Measurements from ENCODE around the gene ATG9B.

ATG9B gene

DNA sequence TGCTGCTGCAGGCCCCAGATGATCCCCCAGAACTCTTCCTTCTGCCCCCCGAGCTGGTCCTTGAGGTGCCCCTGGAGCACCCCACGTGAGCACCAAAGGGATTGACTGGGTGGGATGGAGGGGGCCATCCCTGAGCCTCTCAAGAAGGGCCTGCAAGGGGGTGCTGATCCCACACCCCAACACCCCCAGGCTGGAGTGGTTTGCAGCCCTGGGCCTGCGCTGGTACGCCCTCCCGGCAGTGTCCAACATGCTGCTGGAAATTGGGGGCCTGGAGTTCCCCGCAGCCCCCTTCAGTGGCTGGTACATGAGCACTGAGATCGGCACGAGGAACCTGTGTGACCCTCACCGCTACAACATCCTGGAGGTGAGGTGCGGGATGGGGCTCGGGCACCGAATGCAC is 25.3 kb downstream of the ATG9B start:
- no peaks in the 10 kb centered on the region for H3K36me3 Mint-ChIP-seq (ENCODE audit: low read depth)
- no peak overlapping the region for H3K4me3 Mint-ChIP-seq
- peaks cover 43% of the 10 kb centered on the region for H3K4me1 Mint-ChIP-seq (ENCODE audit: low read depth)
- H3K27me3 Mint-ChIP-seq = peaks cover 45% of the 10 kb centered on the region
- H3K9me3 Mint-ChIP-seq = no peaks in the 10 kb centered on the region
- H3K27ac Mint-ChIP-seq = no peak overlapping the region
- intact Hi-C loops (cut with micrococcal nuclease) = no loop called here

- no peaks in the 10 kb centered on the region for H3K36me3 Mint-ChIP-seq (ENCODE audit: low read depth)
- no peak overlapping the region for H3K4me3 Mint-ChIP-seq
- no peak overlapping the region for H3K27ac Mint-ChIP-seq
- H3K27me3 Mint-ChIP-seq = peaks cover 44% of the 10 kb centered on the region
- intact Hi-C loops (cut with micrococcal nuclease) = no loop called here
- H3K4me1 Mint-ChIP-seq (ENCODE audit: low read depth) = peaks cover 48% of the 10 kb centered on the region
- H3K9me3 Mint-ChIP-seq = no peaks in the 10 kb centered on the region
Measured at GRCh38 chr7:150998341-150998740, 26.0 kb downstream of the ATG9B start.

GRCh38 chr7:150997817-150998216 is 26.5 kb downstream of the ATG9B start:
- no peak overlapping the region for H3K4me3 Mint-ChIP-seq
- H3K4me1 Mint-ChIP-seq (ENCODE audit: low read depth) = peaks cover 48% of the 10 kb centered on the region
- H3K36me3 Mint-ChIP-seq (ENCODE audit: low read depth) = no peaks in the 10 kb centered on the region
- no peaks in the 10 kb centered on the region for H3K9me3 Mint-ChIP-seq
- intact Hi-C loops (cut with micrococcal nuclease) = no loop called here
- H3K27ac Mint-ChIP-seq = peak overlapping the region; percentile 53
- peaks cover 44% of the 10 kb centered on the region for H3K27me3 Mint-ChIP-seq

GRCh38 chr7:150997075-150997511 is 27.2 kb downstream of the ATG9B start:
- H3K4me1 Mint-ChIP-seq (ENCODE audit: low read depth) = peaks cover 48% of the 10 kb centered on the region
- H3K27ac Mint-ChIP-seq = peak overlapping the region; percentile 53
- H3K4me3 Mint-ChIP-seq = peak overlapping the region; percentile 50
- H3K27me3 Mint-ChIP-seq = peaks cover 45% of the 10 kb centered on the region
- H3K36me3 Mint-ChIP-seq (ENCODE audit: low read depth) = no peaks in the 10 kb centered on the region
- intact Hi-C loops (cut with micrococcal nuclease) = no loop called here
- H3K9me3 Mint-ChIP-seq = no peaks in the 10 kb centered on the region

GRCh38 chr7:150996376-150997074 is 27.8 kb downstream of the ATG9B start:
- peak overlapping the region; percentile 50 for H3K4me3 Mint-ChIP-seq
- H3K27me3 Mint-ChIP-seq = peaks cover 42% of the 10 kb centered on the region
- intact Hi-C loops (cut with micrococcal nuclease) = no loop called here
- no peak overlapping the region for H3K27ac Mint-ChIP-seq
- peaks cover 48% of the 10 kb centered on the region for H3K4me1 Mint-ChIP-seq (ENCODE audit: low read depth)
- H3K36me3 Mint-ChIP-seq (ENCODE audit: low read depth) = no peaks in the 10 kb centered on the region
- peaks cover under 1% of the 10 kb centered on the region for H3K9me3 Mint-ChIP-seq

GRCh38 chr7:150994838-150995510 is 29.3 kb downstream of the ATG9B start:
- Mint-ChIP-seq H3K4me3 (peak overlapping the region; percentile 15), H3K36me3 (ENCODE audit: low read depth) (peaks cover 5% of the 10 kb centered on the region), H3K27me3 (peaks cover 47% of the 10 kb centered on the region), H3K27ac (peak overlapping the region; percentile 62), H3K9me3 (peaks cover 16% of the 10 kb centered on the region), H3K4me1 (ENCODE audit: low read depth) (peaks cover 44% of the 10 kb centered on the region)
- intact Hi-C loops (cut with micrococcal nuclease) = no loop called here

GRCh38 chr7:150994141-150994837 is 30.0 kb downstream of the ATG9B start:
- intact Hi-C loops (cut with micrococcal nuclease) = no loop called here
- H3K4me3 Mint-ChIP-seq = peak overlapping the region; percentile 15
- H3K9me3 Mint-ChIP-seq = peaks cover 20% of the 10 kb centered on the region
- H3K4me1 Mint-ChIP-seq (ENCODE audit: low read depth) = peaks cover 51% of the 10 kb centered on the region
- H3K36me3 Mint-ChIP-seq (ENCODE audit: low read depth) = peaks cover 5% of the 10 kb centered on the region
- peak overlapping the region; percentile 62 for H3K27ac Mint-ChIP-seq
- H3K27me3 Mint-ChIP-seq = peaks cover 50% of the 10 kb centered on the region

GRCh38 chr7:150993511-150993910 is 30.8 kb downstream of the ATG9B start:
- Mint-ChIP-seq H3K9me3 (peaks cover 20% of the 10 kb centered on the region), H3K36me3 (ENCODE audit: low read depth) (peaks cover 5% of the 10 kb centered on the region), H3K27ac (no peak overlapping the region), H3K27me3 (peaks cover 50% of the 10 kb centered on the region), H3K4me3 (no peak overlapping the region), H3K4me1 (ENCODE audit: low read depth) (peaks cover 57% of the 10 kb centered on the region)
- intact Hi-C loops (cut with micrococcal nuclease) = no loop called here

- no peak overlapping the region for H3K27ac Mint-ChIP-seq
- intact Hi-C loops (cut with micrococcal nuclease) = no loop called here
- peaks cover 5% of the 10 kb centered on the region for H3K36me3 Mint-ChIP-seq (ENCODE audit: low read depth)
- H3K4me3 Mint-ChIP-seq = no peak overlapping the region
- peaks cover 57% of the 10 kb centered on the region for H3K4me1 Mint-ChIP-seq (ENCODE audit: low read depth)
- peaks cover 20% of the 10 kb centered on the region for H3K9me3 Mint-ChIP-seq
- peaks cover 50% of the 10 kb centered on the region for H3K27me3 Mint-ChIP-seq
Measured at GRCh38 chr7:150992833-150993302, 31.4 kb downstream of the ATG9B start.

DNA sequence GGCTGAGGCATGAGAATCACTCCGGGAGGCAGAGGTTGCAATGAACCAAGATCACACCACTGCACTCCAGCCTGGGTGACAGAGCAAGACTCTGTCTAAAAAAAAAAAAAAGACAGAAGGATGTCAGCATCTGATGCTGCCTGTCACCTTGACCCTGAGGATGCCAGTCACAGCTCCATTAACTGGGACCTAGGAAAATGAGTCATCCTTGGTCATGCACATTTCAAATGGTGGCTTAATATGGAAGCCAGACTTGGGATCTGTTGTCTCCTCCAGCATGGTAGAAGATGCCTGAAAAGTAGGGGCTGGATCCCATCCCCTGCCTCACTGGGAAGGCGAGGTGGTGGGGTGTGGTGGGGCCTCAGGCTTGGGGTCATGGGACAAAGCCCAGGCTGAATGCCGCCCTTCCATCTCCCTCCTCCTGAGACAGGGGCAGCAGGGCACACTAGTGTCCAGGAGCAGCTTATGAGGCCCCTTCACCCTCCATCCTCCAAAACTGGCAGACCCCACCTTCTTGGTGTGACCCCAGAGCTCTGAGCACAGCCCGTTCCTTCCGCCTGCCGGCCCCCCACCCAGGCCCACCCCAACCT is 32.1 kb downstream of the ATG9B start:
- intact Hi-C loops (cut with micrococcal nuclease) = no loop called here
- H3K9me3 Mint-ChIP-seq = peaks cover 20% of the 10 kb centered on the region

GRCh38 chr7:150990416-150991186 is 33.7 kb downstream of the ATG9B start, which contains the start of gene NOS3:
NOS3 (plus strand) TSS chr7:150991017; CDS start chr7:150993804, 2,787 bp downstream.
- H3K4me3 Mint-ChIP-seq = no peak within 1 kb of the TSS
- peaks cover 5% of the 10 kb centered on the region for H3K36me3 Mint-ChIP-seq (ENCODE audit: low read depth)
- peaks cover 53% of the 10 kb centered on the region for H3K27me3 Mint-ChIP-seq
- intact Hi-C loops (cut with micrococcal nuclease) = no loop called here
- H3K27ac Mint-ChIP-seq = no peak within 1 kb of the TSS
- peaks cover 47% of the 10 kb centered on the region for H3K4me1 Mint-ChIP-seq (ENCODE audit: low read depth)
- peaks cover 20% of the 10 kb centered on the region for H3K9me3 Mint-ChIP-seq

More for the DNA sequence above, 32.1 kb downstream of the ATG9B start:
- Mint-ChIP-seq H3K27me3 (peaks cover 50% of the 10 kb centered on the region), H3K4me1 (ENCODE audit: low read depth) (peaks cover 50% of the 10 kb centered on the region), H3K27ac (no peak overlapping the region), H3K4me3 (no peak overlapping the region), H3K36me3 (ENCODE audit: low read depth) (peaks cover 5% of the 10 kb centered on the region)

DNA sequence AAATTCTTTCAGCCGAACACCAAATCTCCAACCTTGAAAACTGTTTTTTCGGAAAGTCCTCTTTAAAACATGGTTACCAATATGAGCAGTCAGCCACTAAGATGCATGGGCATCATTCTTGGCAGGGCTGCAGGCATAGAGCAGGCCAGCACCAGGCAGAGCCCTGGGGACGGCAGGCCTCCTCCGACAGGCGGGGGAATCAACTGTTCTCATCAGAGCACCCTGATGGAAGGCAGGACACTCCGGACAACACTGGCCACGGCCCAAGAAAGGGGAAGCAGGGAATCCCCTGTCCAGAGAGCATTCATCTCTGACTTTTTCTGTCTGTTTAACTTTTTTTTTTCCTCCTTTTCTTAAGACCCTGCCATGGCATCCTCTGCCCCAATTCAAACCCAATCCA is 34.8 kb downstream of the ATG9B start:
- H3K4me1 Mint-ChIP-seq (ENCODE audit: low read depth) = peaks cover 39% of the 10 kb centered on the region
- peaks cover 62% of the 10 kb centered on the region for H3K27me3 Mint-ChIP-seq
- H3K9me3 Mint-ChIP-seq = peaks cover 20% of the 10 kb centered on the region
- H3K27ac Mint-ChIP-seq = peak overlapping the region; percentile 1
- peaks cover 5% of the 10 kb centered on the region for H3K36me3 Mint-ChIP-seq (ENCODE audit: low read depth)
- no peak overlapping the region for H3K4me3 Mint-ChIP-seq
- intact Hi-C loops (cut with micrococcal nuclease) = loop anchor here (5.0 to 10.0 kb wide), 2 partner anchors 92 to 215 kb away; no protein-coding TSS in a partner anchor
